HG03039 (cell line): ENCODE measurements around the gene SRRM4.

Experiments
- ATAC-seq: cut with Tn5 transposase; IDR thresholded peaks from one replicate; pipeline ENCODE4 v1.9.1; 2021; ENCODE audit warnings: mild to moderate bottlenecking, moderate library complexity; ENCODE audit not compliant: unreplicated experiment

Gene SRRM4

DNA sequence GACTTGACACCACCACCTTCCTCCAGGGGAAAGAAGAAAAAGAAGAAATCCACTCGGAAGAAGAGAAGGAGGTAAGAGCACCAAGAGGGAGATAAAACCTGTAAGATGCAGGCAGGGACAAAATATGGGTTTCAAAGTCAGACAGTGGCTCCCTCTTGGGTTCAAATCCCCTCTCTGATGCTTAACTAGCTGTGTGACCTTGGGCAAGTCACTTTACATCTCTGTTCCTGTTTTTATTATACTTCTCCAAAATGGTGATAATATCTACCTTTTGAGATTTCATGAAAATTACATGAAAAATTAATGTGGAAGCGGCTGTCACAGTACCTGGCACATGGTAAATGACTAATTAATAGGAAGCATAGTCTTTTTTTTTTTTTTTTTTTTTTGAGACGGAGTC lies 133.0 kb downstream of the SRRM4 start:
- no peak for ATAC-seq

- ATAC-seq, result no peak
Measured at GRCh38 chr12:119115296-119115905, 134.1 kb downstream of the SRRM4 start.

DNA sequence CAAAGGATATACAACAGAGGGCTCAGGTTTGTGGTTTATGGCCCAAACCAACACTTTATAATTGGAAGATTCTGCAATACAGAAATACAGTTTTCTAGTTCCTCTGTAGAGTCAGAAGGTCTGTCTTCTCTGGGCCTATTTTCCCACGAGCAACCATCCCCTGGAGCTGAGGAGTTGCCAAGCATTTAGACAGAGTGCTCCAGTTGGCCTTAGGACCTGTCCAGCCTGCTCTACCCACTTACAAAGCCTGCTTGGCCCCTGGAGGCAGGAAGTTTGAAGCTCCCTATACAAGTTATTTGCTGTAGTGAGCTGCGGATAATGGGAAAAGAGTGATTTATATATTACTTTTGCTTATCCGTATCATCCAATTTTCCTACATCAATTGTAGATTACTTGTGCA lies 136.6 kb downstream of the SRRM4 start:
- ATAC-seq, result no peak

DNA sequence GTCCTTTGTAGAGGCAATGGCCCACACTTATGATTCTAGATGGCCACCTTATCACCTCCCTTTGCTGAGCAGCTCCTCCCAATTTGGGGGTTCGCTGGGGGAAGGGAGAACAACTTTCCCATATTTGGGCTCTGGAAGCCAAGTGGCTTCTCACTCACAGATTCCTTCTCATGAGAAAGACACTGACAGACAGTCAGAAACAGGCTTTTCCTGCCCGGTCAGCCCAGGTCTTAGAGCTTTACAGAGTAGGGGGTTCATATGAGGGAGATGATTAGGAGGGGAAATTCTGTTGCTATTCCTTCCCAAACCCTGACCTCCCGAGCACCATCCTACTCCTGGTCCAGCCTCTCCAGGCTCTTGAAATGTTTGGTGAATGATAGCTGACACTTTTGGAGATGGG lies 137.3 kb downstream of the SRRM4 start:
- ATAC-seq, result no peak

- no peak for ATAC-seq
Measured at GRCh38 chr12:119122047-119122446, 140.7 kb downstream of the SRRM4 start.

- ATAC-seq, result no peak
Measured at GRCh38 chr12:119122751-119123150, 141.4 kb downstream of the SRRM4 start.

GRCh38 chr12:119128527-119128926 lies 147.2 kb downstream of the SRRM4 start:
- no peak for ATAC-seq

- ATAC-seq, result no peak
Measured at GRCh38 chr12:119129827-119130434, 148.6 kb downstream of the SRRM4 start.

GRCh38 chr12:119130523-119130922 lies 149.2 kb downstream of the SRRM4 start:
- no peak for ATAC-seq

GRCh38 chr12:119134284-119135072 lies 153.1 kb downstream of the SRRM4 start:
- ATAC-seq, result no peak

DNA sequence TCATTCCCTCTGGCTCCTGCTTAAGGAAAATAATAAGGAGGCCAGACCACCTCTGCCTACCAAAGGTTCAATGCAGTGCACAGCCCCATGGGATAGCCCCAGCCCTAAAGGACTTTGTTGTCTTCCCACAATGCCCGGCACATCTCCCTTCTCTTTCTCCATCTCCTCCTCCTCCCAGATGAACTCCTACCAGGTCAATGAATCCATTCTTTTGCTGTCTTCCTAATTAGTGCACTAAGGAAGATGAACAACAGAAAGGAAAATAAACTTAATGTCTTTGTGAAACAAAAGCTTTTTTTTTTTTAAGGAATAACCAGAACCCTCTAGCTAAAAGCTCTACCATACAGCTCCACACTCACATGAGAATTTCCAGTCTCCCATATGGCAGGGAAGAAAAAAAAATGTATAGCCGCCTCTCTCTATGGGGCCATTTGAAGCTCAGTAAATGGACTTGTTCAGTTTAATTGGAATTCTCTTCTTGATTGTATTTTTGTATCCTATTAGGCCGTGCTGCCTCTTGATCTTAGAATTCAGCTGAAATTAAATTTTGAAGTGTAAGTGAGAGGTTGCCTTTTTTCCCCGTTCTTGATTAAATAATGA lies 155.6 kb downstream of the SRRM4 start:
- ATAC-seq, result no peak

GRCh38 chr12:119139448-119139847 lies 158.1 kb downstream of the SRRM4 start:
- no peak for ATAC-seq

DNA sequence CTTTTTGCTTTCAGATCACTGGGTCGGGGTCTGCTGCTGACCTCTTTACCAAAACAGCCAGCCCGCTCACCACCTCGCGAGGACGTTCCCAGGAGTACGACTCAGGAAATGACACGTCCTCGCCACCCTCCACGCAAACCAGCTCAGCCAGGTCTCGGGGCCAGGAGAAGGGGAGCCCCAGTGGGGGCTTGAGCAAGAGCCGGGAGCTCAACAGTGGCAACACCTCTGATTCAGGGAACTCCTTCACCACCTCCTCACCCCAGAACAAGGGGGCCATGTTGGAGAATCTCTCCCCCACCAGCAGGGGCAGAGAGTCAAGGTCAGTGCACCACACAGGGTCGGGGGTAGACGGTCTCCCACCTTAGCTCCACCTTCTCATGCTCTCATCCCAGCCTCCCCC lies 164.0 kb downstream of the SRRM4 start:
- ATAC-seq, result no peak

GRCh38 chr12:119147847-119148448 lies 166.6 kb downstream of the SRRM4 start:
- no peak for ATAC-seq

- no peak for ATAC-seq
Measured at GRCh38 chr12:119149270-119149669, 167.9 kb downstream of the SRRM4 start.

DNA sequence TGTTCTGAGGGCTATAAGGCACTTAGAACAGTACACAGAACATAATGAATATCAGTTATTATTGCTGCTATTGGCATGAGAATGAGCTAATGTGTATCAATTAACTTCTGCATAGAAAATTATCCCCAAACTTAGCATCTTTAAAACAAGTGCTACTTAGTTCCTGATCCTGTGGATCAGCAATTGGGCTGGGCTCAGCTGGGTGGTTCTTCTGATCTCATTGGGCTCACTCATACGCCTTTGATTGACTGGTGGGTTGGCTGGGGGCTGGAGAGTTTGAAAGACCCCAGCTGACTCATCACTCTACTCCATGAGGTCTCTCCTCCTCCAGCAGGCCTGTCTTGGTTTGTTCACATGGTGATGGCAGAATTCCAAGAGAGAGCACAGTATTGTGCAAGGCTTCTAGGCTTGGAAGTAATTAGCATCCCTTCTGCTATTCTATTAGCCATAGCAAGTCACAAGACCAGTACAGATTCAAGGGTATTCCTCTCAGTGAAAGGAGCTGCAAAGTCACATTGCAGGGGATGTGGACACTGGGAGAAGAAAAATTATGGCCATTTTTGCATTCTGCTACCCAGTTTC lies 170.2 kb downstream of the SRRM4 start:
- ATAC-seq, result no peak

DNA sequence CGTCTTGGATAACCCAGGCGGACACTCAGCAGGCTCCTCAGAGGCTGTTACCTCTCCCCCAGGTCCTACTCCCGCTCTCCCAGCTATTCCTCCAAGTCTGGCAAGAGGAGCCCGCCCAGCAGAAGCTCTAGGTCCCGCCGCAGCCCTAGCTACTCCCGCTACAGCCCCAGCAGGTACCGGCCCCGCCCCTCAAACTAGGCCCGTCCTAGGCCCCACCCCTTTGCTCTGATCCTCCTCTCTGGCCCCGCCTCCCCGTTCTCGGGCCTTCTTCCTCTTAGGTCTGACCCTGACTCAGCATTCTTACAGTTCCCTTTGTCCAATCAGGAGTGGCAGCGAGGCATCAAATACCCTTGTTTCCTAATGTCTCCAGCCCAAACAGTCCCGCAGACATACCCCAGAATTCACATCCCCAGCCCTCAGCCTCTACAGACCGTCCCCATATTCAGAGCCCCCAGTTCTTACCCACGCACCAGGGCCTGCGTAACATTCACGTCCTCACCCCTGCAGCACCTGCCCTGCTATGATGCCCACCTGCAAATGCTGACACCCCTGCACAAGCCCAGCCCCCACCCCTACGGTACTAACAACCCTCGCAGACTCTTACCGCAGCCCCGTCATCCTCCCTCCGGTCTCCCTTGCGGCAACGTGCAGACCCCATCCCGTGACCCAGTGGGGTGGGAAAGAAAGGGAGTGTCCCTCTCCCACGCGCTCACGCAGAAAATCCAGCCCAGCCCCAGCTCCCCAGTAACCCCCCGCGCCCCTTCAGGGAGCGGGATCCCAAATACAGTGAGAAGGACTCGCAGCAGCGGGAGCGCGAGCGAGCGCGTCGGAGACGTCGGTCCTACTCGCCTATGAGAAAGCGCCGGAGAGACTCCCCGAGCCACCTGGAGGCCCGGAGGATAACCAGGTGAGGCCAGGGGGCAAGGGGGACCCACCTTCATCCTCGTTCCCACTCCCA lies 172.4 kb downstream of the SRRM4 start:
- no peak for ATAC-seq

DNA sequence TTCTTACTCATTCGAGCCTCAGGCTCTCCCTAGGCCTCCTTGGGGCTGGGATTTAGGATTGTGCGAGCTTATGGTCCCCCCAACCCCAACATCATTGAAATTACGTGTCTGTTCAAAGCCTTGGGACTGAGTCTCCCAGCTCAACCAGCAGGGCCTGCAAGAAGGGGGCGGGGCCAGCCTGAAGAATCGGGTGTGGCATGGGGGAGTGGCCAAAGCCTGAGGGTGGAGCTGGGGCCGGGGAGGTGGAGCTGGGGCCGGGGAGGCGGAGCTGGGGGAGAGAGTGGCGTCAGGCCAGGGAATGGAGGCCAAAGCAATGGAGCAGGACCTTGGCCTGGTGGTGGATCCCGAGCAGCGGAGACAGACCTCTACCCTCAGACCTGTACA lies 173.1 kb downstream of the SRRM4 start:
- no peak for ATAC-seq

DNA sequence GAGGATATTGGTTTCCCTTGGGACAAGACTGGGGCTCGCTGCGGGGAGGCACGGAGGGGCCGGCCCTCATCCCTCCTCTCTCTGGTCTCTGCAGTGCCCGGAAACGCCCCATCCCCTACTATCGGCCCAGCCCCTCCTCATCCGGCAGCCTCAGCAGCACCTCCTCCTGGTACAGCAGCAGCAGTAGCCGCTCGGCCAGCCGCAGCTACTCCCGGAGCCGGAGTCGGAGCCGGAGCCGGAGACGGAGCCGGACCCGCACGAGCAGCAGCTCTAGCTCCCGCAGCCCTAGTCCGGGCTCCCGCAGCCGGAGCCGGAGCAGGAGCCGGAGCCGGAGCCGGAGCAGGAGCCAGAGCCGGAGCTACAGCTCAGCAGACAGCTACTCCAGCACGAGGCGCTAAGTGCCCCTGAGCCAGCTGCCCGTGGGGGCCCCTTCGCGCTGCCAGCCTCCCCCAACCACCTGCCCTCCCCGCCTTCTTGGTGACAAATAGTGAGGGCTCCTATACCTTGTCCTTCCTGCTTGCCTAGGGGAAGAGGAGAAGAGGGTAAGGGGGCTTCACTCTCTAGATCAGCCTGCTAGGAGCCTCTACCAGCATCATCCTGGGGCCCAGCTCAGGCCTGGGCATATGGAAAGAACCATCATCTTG lies 175.2 kb downstream of the SRRM4 start:
- ATAC-seq, result no peak
